DMS153 treated with DMSO at 0.1 percent for 48 hours (cell line): ENCODE measurements around the gene MAP7D3.
"Not testable (repeated sequence)": the region's sequence is repeated elsewhere in the genome, so short reads cannot be mapped to it uniquely, and the experiment has no call there.

Experiments used
- DNase-seq: peaks from one replicate; lab custom pipeline; 2025; ENCODE audit not compliant: unreplicated experiment; lab: John Stamatoyannopoulos, UW

MAP7D3 gene

GRCh38 chrX:136183917-136184316 lies 67.3 kb downstream of the MAP7D3 start:
- DNase-seq = no peak

DNA sequence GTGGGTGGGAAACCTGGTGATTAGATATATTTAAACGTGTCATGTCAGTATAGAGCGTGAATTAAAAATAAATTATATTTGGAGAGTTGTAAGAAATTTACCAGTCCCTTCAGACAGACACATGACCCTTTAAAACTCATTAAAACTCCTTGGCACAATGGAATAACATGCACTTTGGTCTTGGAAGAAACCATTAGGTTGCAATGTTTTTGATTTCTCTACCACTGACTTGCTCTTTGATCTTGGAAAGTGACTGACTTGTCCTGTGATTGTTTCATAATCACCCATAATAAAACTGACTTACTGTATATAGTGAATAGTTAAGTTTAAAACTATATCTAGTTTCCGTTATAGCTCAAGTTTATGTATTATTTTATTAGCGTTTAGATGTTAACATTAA lies 68.0 kb downstream of the MAP7D3 start:
- DNase-seq = no peak

GRCh38 chrX:136182414-136182813 lies 68.8 kb downstream of the MAP7D3 start:
- DNase-seq = no peak

DNA sequence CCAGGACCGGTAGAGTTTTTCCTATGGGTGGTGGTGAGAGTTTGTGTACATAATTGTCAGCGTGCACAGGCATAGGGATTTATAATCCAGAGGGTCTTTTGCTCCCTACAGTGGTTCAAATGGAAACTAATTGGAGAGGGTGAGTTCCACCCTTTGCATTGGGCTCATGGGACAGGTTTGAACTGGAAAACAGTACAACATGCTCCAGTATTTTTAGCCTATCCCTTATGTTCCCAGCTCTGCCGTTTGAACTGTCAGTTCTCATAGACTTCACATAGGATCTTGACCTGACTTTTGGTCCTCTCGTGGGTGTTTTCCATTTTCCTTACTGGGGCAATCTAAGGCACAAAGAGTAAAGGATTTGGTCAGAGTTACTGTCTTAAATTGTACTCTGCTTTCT lies 72.1 kb downstream of the MAP7D3 start:
- DNase-seq = no peak

GRCh38 chrX:136176399-136176825 lies 74.8 kb downstream of the MAP7D3 start:
- DNase-seq = no peak

- no peak for DNase-seq
These were observed 79.8 kb downstream of the MAP7D3 start for GRCh38 chrX:136171420-136171819.

DNA sequence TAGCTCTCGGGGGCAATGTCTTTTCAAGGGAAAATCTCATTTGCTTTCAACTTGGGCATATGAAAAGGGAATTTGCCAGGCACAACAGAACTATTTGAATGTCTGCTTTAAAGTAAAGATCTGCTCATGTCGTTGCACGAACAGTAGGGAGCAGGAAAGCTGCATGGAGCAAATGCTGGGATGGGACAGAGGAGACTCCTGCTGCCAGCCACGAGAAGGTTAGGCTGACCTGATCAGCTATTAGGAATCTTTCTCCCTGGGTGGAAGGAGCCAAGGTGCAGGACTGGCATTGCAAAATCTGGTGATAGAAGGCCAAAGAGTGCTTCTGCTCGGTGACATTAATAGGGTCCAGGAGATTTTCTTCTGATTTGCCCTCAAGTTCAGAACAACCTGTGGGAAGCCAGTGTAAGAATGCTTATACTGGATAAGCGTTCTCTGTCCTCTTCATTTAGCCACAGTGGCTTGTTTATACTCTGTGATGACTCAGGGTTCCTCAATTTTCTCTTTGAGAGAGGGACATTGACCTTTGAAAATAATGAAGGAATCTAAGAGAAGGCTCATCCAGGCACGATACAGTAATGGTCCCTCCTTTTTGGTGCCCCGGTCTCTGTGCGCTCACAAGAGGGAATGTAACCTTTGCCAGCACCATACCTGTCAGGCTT lies 80.9 kb downstream of the MAP7D3 start:
- DNase-seq = no peak

GRCh38 chrX:136168929-136169735 lies 82.1 kb downstream of the MAP7D3 start:
- peak; percentile 8 for DNase-seq

DNA sequence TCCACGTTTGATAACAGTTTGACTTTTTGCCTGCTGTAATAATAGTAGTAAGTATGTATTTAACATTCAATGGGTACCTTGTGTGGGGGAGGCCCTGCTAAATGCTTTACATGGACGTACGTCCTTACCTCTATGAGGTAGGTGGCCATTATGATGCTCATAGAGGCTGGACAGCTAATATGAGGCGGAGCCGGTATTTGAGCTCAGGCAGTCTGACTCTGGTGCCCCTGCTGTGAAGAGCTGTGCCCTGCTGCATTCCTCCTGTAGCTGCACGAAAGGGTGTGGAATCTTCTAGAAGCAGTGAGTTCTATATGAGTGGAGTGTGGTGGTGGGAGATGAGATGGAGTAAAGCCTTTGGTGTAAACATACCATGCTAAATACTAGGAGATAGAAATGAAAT lies 83.2 kb downstream of the MAP7D3 start:
- not testable (repeated sequence) for DNase-seq

DNA sequence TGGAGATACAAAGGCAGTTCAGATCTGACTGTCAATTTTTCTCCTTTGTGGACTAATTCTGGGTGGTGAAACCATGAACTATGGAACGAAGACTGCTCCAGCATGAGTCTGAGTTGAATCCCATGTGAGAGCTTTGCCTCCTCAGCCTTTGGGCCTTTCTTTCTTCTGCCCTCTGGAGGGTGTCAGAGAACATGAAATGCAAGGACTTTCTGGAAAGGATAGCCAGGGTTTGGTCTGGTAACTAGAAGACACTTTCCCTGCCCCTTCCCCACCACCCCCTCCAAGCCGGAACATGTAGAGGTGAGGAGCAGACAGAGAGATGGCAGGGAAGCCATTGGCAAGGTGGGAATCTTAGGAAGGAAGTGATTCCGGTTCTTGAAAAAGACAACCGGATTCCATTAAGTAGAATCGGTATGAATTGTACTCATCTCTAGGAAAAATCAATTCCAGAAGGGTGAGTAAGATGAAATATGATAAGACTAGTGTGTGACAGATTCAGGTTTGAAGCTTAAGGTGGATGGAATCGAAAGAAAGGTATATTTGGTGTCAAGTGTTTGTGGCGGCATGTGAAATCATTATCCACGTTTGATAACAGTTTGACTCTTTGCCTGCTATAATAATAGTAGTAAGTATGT lies 84.9 kb downstream of the MAP7D3 start:
- no peak for DNase-seq

DNA sequence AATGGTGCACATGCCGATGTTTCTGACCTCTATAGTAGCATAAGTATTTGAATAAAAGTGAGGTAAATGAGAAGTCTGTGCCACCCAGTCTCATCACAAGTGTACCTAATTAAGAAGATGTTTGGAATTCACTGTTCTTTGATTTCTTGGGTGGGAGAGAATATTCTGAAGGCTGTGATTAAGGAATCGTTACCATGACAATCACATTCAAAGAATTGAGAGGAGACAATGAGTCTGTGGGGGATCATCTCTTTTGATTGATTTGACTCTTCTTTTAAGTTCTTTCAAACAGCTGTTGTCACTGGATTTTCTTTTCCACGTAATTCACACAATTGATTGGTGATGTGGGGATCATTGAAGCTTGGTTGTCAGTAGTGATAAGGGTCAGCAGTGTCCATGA lies 85.8 kb downstream of the MAP7D3 start:
- DNase-seq = no peak

- no peak for DNase-seq
These were observed 87.5 kb downstream of the MAP7D3 start for GRCh38 chrX:136163689-136164088.
